Psoas muscle (tissue), 8 donors: ENCODE measurements around the gene CORIN. TPM values are rescaled to one million over a fixed set of nuclear protein-coding genes. Genes with fewer than 3 reads are reported as not detected.

Experiments
- ATAC-seq, 4 donors: fragments of 200-7000 bp; cut with Tn5 transposase; one replicate each; pipeline ENCODE4 v1.9.1; 2020; ENCODE audit warnings: moderate library complexity in 3 of 4, mild to moderate bottlenecking in 2 of 4
- DNase-seq, 2 donors: peaks; one replicate each; pipeline ENCODE4 v3.0.0-alpha.2; 2020
- H3K27ac ChIP-seq: fragments of 200-600 bp; one replicate; pipeline ENCODE4 v1.8.0; 2022
- H3K27me3 ChIP-seq, 3 donors: fragments of 200-600 bp in 1 of 3; one replicate each; pipeline versions ENCODE4 v1.6.1 to v1.8.0; 2013 to 2022; ENCODE audit warnings: low read length in 2 of 3, mild to moderate bottlenecking in 2 of 3, moderate library complexity in 1 of 3; ENCODE audit not compliant: insufficient read depth in 3 of 3
- H3K36me3 ChIP-seq, 2 donors: fragments of 200-600 bp in 1 of 2; one replicate each; pipeline versions ENCODE4 v1.6.1 to v1.8.0; 2013 to 2022; ENCODE audit warnings: low read depth in 1 of 2, mild to moderate bottlenecking in 1 of 2, moderate library complexity in 1 of 2; ENCODE audit not compliant: insufficient read depth in 1 of 2
- H3K4me1 ChIP-seq: fragments of 200-600 bp; one replicate; pipeline ENCODE4 v1.8.0; 2022
- H3K4me3 ChIP-seq: fragments of 200-600 bp; one replicate; pipeline ENCODE4 v1.8.0; 2022; ENCODE audit warnings: mild to moderate bottlenecking
- H3K9me3 ChIP-seq: fragments of 200-600 bp; one replicate; pipeline ENCODE4 v1.8.0; 2022
- CTCF ChIP-seq: fragments of 200-600 bp; IDR thresholded peaks from one replicate; pipeline ENCODE4 v1.8.0; 2022; ENCODE audit warnings: antibody characterized with exemption
- WGBS, 3 donors: extraction: QIAGEN DNeasy Blood & Tissue Kit; methylation state at CpG; one replicate each; pipeline versions ENCODE4 v1.1.6 to v1.1.7; 2013; 5-methylcytosine and 5-hydroxymethylcytosine counted together
- intact Hi-C, 2 donors: fragments of 100-400 bp; cut with DNase I; formaldehyde crosslinking; loops; one replicate each; pipeline versions ENCODE4 v1.11.0 to v1.14.2; 2022
- polyA plus RNA-seq, 3 donors: library from polyadenylated mRNA; stranded (reverse); fragments of 200-250 nt; gene quantifications; one replicate each; pipeline ENCODE4 v1.2.3, GENCODE V29; 2013
- total RNA-seq, 4 donors: library from RNA; stranded (reverse); fragmentation: NEBNext Ultra II Directional in 2 of 4; extraction: Animal tissue kit (Norgen Biotek cat#: 25700) in 2 of 4; gene quantifications; one replicate each; pipeline versions ENCODE4 v1.2.1 to v1.2.4, GENCODE V29; 2021 to 2023
- donor health status: healthy with polysubstance abuse.
- donor health status: DM: no; HTN: no; CAD: no; lungs with moderate emphysema.
- donor health status: Bipolar disorder and iron deficiency.
- donor health status: healthy.
- donor health status: DM: yes; HTN: yes; CAD: no.
- donor health status: DM: no; HTN: no; CAD: no.
- donor health status: DM: no; HTN: no; CAD: no.
- donor health status: DM: yes; HTN: yes; CAD: no.

The CORIN gene
- total and polyA plus RNA-seq, 7 donors: 0.03 to 1.3 (median 0.16) TPM; not detected in 1

GRCh38 chr4:47631161-47631560 lies 206.7 kb downstream of the CORIN start:
- no peaks in the 10 kb centered on the region for H3K4me1 ChIP-seq
- H3K36me3 ChIP-seq: no peaks in the 10 kb centered on the region
- H3K9me3 ChIP-seq: no peaks in the 10 kb centered on the region
- no peaks in the 10 kb centered on the region for H3K27me3 ChIP-seq
- H3K4me3 ChIP-seq: no peak overlapping the region
- 81 to 93% (median 86%) methylated on average over 4 of the region's 4 CpGs for WGBS, 3 donors
- DNase-seq (no peak), ATAC-seq (no peak)
- intact Hi-C loops: no loop called here
- H3K27ac ChIP-seq: no peak overlapping the region
- TF ChIP-seq CTCF: no peak

DNA sequence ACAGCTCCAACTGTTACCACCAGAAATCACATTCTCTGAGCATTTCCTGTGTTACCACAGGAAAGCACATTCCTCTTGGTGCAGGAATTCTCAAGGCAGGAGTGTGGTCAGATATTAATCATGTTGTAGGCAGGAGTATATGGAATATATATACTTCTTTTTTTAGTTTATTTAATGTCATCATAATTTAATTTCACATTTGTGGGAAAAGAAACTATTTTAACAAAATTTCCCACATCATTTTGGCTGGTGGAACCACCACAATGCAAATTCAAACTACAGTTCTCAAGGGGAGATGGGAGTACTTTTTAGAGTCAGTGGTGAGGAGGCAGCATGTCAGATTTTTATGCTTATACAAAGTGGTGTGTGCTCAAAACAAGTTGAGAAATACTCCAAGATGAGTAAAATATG lies 213.8 kb downstream of the CORIN start:
- intact Hi-C loops: no loop called here
- Histone ChIP-seq H3K27me3 (no peaks in the 10 kb centered on the region), H3K27ac (no peak overlapping the region), H3K36me3 (no peaks in the 10 kb centered on the region), H3K9me3 (no peaks in the 10 kb centered on the region), H3K4me1 (no peaks in the 10 kb centered on the region), H3K4me3 (no peak overlapping the region)
- TF ChIP-seq CTCF: no peak
- DNase-seq: no peak
- no peak for ATAC-seq

GRCh38 chr4:47621181-47621580 lies 216.7 kb downstream of the CORIN start:
- no peak for DNase-seq
- intact Hi-C loops: no loop called here
- no peaks in the 10 kb centered on the region for H3K27me3 ChIP-seq
- H3K27ac ChIP-seq: no peak overlapping the region
- H3K4me3 ChIP-seq: no peak overlapping the region
- no peak for TF ChIP-seq CTCF
- WGBS, 3 donors: 52 to 96% (median 91%) methylated on average over 1 of the region's 1 CpG
- H3K36me3 ChIP-seq: no peaks in the 10 kb centered on the region
- H3K4me1 ChIP-seq: no peaks in the 10 kb centered on the region
- ATAC-seq: no peak
- H3K9me3 ChIP-seq: no peaks in the 10 kb centered on the region

DNA sequence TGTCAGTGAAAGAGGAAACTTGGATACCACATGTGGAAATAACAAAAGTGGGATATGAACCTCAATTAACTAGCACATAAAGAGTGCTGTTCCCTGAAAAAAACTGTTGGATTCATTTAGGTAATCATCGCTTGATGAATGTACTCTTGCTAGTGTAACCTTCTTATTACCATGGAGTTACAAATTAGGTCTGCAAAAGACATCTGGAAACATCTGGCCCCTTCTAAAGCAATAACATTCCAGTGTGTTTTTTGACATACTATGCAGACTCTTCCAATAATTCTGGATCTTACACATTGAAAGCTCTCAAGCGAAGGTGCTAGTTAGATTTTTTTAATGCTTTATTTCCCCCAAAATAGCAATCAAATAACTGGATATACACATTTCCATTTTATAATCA lies 218.2 kb downstream of the CORIN start:
- no peak for TF ChIP-seq CTCF
- no peak for ATAC-seq
- 40 to 55% (median 43%) methylated on average over 2 of the region's 2 CpGs for WGBS, 3 donors

DNA sequence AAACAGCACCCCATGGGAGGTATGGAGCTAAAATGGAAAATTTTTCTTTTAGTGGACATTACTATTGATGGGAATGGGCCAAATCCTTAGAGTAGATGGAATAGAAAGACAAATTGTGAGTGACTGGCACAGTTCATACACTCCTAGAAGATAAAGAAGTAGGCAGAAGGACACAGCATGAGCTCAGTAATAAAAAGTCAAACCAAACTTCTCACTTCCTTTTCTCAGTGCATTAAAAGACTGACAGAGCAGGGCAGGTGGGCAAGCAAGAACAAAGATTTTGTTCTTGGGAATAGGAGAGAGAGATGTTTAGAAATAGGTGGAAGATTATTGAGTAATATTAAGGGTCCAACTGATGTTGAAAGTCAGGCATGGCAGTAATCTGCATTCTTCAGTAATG lies 220.3 kb downstream of the CORIN start:
- H3K4me1 ChIP-seq: no peaks in the 10 kb centered on the region
- H3K27me3 ChIP-seq: no peaks in the 10 kb centered on the region
- no peak overlapping the region for H3K27ac ChIP-seq
- intact Hi-C loops: no loop called here
- no peak for ATAC-seq
- H3K9me3 ChIP-seq: no peaks in the 10 kb centered on the region
- TF ChIP-seq CTCF: no peak
- DNase-seq: no peak
- no peaks in the 10 kb centered on the region for H3K36me3 ChIP-seq
- H3K4me3 ChIP-seq: no peak overlapping the region

More for the DNA sequence above, 218.2 kb downstream of the CORIN start:
- intact Hi-C loops: no loop called here
- no peaks in the 10 kb centered on the region for H3K4me1 ChIP-seq
- no peaks in the 10 kb centered on the region for H3K27me3 ChIP-seq
- H3K9me3 ChIP-seq: no peaks in the 10 kb centered on the region
- H3K4me3 ChIP-seq: no peak overlapping the region
- no peaks in the 10 kb centered on the region for H3K36me3 ChIP-seq
- no peak overlapping the region for H3K27ac ChIP-seq
- DNase-seq: no peak
